Colonic mucosa (tissue), 4 donors: ENCODE data around the gene HMGN3. TPM values are rescaled to one million over a fixed set of nuclear protein-coding genes. Genes with fewer than 3 reads are reported as not detected.
A peak's percentile ranks its signal among the peaks of the same experiment; 100 is the strongest.

Experiments
- DNase-seq: peaks from one replicate; pipeline ENCODE4 v3.0.0-alpha.2; 2020
- H3K27ac ChIP-seq: fragments of 200-600 bp; one replicate; pipeline ENCODE4 v1.8.0; 2021
- H3K27me3 ChIP-seq: fragments of 200-600 bp; one replicate; pipeline ENCODE4 v1.8.0; 2021
- H3K36me3 ChIP-seq: fragments of 200-600 bp; one replicate; pipeline ENCODE4 v1.8.0; 2021
- H3K4me1 ChIP-seq: fragments of 200-600 bp; one replicate; pipeline ENCODE4 v1.8.0; 2021; ENCODE audit warnings: mild to moderate bottlenecking
- H3K4me3 ChIP-seq: fragments of 200-600 bp; one replicate; pipeline ENCODE4 v1.8.0; 2021
- H3K9ac ChIP-seq, 2 donors: one replicate each; pipeline ENCODE4 v1.7.0; 2013; ENCODE audit warnings: control low read depth in 2 of 2, low read depth in 2 of 2, low read length in 2 of 2
- H3K9me3 ChIP-seq: fragments of 200-600 bp; one replicate; pipeline ENCODE4 v1.8.0; 2021
- intact Hi-C: fragments of 100-400 bp; cut with DNase I; formaldehyde crosslinking; loops from one replicate; pipeline ENCODE4 v1.14.1; 2022
- total RNA-seq, 2 donors: library from RNA; stranded (reverse); fragmentation: NEBNext Ultra II Directional in 1 of 2; extraction: Animal tissue kit (Norgen Biotek cat#: 25700) in 1 of 2; gene quantifications; one replicate each; pipeline ENCODE4 v1.2.1, GENCODE V29; 2021
- TF ChIP-seq, protein P1 (sequence below): fragments of 200-600 bp; IDR thresholded peaks from one replicate; pipeline ENCODE4 v1.8.0; 2022; ENCODE audit warnings: antibody characterized with exemption, mild to moderate bottlenecking
- donor health status: healthy.
- donor health status: DM: no; HTN: no; CAD: no.
- donor health status: DM: no; HTN: no; CAD: no.

Gene HMGN3
- 10 to 100 TPM; 30.3 to 31.0 TPM for total RNA-seq

DNA sequence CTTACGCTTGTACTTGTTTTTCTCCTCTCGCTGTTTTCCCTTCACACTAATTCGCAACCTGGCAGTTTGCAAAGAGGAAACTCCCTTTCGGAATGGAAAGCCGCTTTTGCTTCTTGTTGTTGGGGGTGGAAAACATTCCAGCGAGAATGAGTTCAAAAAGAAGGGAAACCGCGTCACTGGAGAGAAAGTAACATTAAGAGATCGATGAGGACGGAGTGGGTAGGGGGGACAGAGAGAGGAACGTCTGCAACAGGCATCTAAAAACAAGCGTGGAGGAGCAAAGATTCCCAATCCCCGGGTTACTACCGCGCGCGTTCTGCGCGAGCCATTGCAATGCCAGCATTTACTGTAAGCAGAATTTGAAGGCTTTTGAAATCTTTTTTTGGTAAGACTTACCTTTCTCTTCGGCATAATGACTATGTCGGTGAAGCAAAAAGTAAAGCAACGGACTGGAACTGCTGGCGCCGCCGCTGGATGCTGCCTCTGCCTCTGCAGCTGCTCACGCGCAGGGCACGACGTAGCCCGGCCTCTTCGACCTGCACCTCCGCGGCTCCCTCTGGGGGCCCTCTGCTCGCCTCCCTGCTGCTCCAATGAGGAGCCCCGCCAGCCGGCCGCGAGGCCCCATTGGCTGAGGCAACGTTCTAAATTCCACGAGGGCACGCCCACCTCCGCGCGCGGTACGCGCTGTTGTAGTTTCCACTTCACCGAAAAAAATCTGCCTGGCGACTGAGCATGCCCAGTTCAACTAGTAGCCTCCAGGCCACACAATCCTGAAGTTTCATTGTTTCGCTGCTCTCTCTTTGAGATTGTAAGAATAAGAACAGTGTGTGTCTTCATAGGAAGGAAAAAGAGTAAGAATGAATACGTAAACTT, at the start of gene HMGN3:
Gene HMGN3, minus strand, starts transcription at position 533 of the 873 bp plus-strand sequence.
- TF ChIP-seq, protein P1, sequence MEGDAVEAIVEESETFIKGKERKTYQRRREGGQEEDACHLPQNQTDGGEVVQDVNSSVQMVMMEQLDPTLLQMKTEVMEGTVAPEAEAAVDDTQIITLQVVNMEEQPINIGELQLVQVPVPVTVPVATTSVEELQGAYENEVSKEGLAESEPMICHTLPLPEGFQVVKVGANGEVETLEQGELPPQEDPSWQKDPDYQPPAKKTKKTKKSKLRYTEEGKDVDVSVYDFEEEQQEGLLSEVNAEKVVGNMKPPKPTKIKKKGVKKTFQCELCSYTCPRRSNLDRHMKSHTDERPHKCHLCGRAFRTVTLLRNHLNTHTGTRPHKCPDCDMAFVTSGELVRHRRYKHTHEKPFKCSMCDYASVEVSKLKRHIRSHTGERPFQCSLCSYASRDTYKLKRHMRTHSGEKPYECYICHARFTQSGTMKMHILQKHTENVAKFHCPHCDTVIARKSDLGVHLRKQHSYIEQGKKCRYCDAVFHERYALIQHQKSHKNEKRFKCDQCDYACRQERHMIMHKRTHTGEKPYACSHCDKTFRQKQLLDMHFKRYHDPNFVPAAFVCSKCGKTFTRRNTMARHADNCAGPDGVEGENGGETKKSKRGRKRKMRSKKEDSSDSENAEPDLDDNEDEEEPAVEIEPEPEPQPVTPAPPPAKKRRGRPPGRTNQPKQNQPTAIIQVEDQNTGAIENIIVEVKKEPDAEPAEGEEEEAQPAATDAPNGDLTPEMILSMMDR = no peak
- Histone ChIP-seq H3K4me1 (no peaks in the 10 kb centered on the region), H3K27ac (peak within 1 kb of the TSS; percentile 83), H3K9me3 (no peaks in the 10 kb centered on the region), H3K36me3 (no peaks in the 10 kb centered on the region), H3K4me3 (peak within 1 kb of the TSS; percentile 63), H3K27me3 (no peaks in the 10 kb centered on the region), H3K9ac (peak within 1 kb of the TSS; percentile 75 to 83)
- intact Hi-C loops = loop anchor here (5.0 to 10.0 kb wide), 2 partner anchors 157 to 310 kb away; partner anchors contain the start of gene PHIP
- peak; percentile 95 for DNase-seq

DNA sequence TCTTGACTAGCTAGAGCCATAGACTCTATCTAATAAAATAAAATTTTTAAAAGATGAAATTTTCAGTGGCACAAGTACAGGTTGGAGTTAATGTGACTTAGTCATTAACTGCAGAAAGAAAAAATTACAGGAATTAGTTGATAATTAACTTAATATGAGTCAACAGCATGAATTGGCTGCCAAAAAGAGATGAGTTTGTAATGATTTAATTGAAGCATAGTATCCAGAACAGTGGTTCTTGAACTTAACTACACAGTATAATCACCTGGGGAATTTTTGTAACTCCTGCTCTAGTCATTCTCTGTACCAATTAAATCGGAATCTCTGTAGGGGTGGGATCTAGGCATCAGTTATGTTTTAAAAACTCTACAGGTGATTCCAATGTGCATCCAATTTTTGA, 46.3 kb upstream of the HMGN3 start:
- no peak overlapping the region for H3K4me3 ChIP-seq
- intact Hi-C loops = no loop called here
- no peaks in the 10 kb centered on the region for H3K4me1 ChIP-seq
- H3K36me3 ChIP-seq = no peaks in the 10 kb centered on the region
- TF ChIP-seq, protein P1 = no peak
- H3K27ac ChIP-seq = no peak overlapping the region
- no peaks in the 10 kb centered on the region for H3K9me3 ChIP-seq
- no peak overlapping the region for H3K9ac ChIP-seq
- DNase-seq = no peak
- H3K27me3 ChIP-seq = no peaks in the 10 kb centered on the region

DNA sequence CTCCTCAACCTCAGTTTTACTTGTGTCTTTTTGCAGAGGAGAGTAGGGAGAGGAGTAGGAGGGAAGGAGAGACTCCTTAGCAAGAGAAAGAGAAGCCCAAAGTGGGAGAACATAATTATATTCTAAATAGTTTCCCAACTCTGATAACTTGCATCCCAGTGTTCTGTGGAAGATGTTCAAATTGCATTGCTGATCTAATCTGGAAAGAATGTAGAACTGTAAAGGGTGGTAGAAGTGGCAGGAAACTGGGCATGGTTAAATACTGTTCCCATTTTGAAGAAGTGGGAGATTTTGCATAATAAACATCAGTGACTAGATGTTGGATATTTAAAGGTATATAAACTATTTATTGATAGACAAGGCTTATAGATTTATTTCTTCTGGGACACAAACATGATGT, 42.6 kb upstream of the HMGN3 start:
- Histone ChIP-seq H3K4me1 (no peaks in the 10 kb centered on the region), H3K27ac (no peak overlapping the region), H3K9me3 (no peaks in the 10 kb centered on the region), H3K4me3 (no peak overlapping the region), H3K9ac (no peak overlapping the region), H3K27me3 (no peaks in the 10 kb centered on the region), H3K36me3 (no peaks in the 10 kb centered on the region)
- intact Hi-C loops = no loop called here
- TF ChIP-seq, protein P1 = no peak
- no peak for DNase-seq

DNA sequence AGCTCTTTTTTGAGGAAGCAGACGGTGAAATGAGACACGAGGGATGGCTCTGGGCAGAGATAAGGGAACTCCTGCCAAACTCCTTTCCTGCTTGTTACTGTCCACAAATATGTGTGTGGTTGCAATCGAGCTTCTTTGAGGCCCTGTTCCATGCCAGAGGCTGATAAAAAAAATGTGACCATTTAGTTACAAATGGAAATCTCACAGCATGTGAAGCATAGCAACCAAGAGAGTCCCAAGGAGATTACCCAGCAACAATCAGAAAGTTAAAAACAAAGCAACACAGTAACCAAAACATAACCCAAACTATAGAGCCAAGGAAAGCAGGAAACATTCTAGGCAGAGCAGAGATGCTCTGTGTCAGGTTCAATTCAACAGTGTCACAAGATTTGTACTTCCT, 35.4 kb upstream of the HMGN3 start:
- Histone ChIP-seq H3K27ac (no peak overlapping the region), H3K9ac (no peak overlapping the region), H3K4me1 (no peaks in the 10 kb centered on the region), H3K9me3 (no peaks in the 10 kb centered on the region), H3K4me3 (no peak overlapping the region), H3K27me3 (no peaks in the 10 kb centered on the region), H3K36me3 (no peaks in the 10 kb centered on the region)
- TF ChIP-seq, protein P1 = no peak
- no peak for DNase-seq
- intact Hi-C loops = no loop called here

DNA sequence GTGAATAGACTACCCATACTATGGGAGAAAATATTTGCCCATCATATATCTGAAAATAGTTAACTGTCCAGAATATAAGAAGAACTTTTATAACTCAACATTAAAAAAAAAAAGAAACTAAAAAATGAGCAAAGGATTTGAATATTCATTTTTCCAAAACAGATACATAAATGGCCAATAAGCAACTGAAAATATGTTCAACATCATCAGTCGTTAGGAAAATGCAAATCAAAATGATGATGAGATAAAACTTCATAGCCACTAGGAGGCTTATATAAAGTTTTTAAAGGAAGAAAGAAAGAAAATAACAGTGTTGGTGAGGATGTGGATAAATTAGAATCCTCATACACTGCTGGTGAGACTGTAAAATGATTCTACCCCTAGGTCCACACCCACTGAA, 32.6 kb upstream of the HMGN3 start:
- no peaks in the 10 kb centered on the region for H3K4me1 ChIP-seq
- no peak overlapping the region for H3K27ac ChIP-seq
- H3K9ac ChIP-seq = no peak overlapping the region
- H3K4me3 ChIP-seq = no peak overlapping the region
- H3K9me3 ChIP-seq = no peaks in the 10 kb centered on the region
- H3K36me3 ChIP-seq = no peaks in the 10 kb centered on the region
- TF ChIP-seq, protein P1 = no peak
- DNase-seq = no peak
- intact Hi-C loops = no loop called here
- no peaks in the 10 kb centered on the region for H3K27me3 ChIP-seq
